NCI-H2107 (cell line): ENCODE measurements around the gene NDUFA8.

ENCODE experiments used
- DNase-seq: peaks from one replicate; lab custom pipeline; 2025; lab: John Stamatoyannopoulos, UW

The NDUFA8 gene

DNA sequence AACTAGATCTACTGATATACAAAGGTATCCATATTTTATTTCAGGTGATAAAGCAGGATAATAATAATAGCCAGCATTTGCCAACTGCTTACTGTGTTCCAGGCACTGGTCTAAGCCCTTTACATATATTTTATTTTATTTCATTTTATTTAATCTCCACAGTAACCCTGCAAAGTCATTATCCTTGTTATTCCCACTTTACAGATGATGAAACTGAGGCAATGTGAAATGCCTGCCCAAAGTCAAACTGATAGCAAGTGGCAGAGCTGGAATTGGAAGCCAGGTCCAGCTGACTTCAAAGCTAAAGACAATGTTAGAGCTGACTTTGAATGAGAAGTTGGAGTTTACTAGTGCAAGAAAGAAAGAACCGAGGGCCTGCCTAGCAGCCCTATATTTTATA is 25.0 kb upstream of the NDUFA8 start:
- DNase-seq: no peak

DNA sequence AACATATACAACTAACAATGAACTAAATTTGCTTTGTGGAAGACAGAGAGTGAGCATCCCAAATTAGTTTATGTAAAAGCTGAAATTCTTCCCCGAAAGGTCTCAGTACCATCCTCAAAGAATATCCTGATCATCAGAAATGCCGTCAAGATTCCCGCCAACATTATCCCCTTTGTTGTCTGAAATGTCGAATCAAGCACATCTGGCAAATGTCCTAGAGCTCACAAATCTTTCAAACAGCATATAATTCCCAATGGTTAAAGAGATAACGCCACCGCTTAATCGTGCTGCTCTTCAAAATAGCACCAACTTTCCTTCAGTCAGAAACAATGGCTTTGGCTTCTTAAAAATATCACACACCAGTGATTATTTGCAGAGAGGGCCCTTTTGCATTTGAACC is 23.9 kb upstream of the NDUFA8 start:
- DNase-seq: no peak

DNA sequence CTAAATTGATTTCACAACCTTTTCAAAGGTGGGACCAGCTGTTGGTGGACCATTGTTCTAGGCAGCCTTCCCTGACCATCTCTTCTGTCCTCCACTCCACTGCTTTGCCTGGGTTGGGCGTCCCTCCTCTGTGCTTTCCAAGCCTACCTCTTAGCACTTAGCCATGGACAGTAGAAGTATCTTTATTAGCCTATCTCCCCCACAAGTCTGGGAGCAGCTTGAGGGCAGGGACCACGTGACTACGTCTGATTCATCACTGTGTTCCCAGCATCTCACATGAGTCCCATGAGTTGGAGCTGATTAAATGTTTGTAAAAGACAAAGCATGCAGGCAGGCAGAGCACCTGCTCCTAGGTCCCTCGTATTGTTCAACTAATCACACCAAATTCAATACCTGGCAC is 21.1 kb upstream of the NDUFA8 start:
- DNase-seq: no peak

- no peak for DNase-seq
Measured at GRCh38 chr9:122179690-122180074, 20.1 kb upstream of the NDUFA8 start.

DNA sequence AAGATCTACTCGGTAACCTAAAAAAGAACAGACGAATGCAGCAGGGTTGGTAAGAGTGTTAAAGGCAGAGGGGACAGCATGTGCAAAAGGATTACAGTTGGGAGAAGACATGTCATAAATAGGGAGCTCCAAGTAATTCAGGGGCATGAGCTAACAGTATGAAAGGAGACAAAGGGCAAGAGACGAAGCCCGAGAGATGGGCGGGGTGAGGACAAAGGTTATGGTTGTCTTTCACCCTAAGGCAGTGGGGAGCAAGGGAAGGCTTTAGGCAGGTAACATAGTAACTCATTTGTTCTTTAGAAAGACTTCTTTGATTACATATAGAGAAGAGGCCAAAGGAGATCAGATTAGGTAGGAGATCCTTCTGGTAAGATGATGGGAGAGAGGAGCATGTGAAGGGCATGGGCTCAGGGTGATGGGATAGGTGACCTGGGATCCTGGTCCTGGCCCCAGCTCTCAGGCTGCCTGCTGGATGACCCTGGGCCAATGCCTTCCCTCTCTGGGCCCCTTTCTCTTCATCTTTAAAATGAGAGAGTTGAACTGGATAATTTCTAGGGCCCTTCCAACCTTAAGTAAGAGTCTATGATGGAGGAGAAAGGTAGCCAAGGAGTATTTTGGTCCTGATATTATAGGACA is 19.6 kb upstream of the NDUFA8 start:
- no peak for DNase-seq

DNA sequence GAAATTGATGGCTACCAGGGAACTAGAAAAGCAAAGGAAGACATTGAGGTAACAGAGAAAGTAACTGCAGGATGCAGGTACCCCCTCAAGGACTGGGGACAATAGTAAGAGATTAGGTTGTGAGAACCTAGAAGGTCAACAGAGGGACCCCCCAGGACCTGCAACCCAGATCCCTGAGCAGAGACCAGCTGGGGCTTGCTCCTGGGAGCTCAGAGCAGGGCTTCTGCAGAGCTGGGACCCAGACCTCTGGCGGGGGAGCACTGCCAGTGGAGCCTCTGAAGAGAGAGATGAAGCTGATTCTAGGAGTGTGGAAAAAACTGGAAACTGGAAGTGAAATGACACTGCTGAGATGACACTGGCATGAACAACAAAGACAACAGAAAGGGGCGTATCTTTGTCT is 17.3 kb upstream of the NDUFA8 start:
- DNase-seq: no peak

GRCh38 chr9:122173670-122174069 is 14.1 kb upstream of the NDUFA8 start:
- DNase-seq: no peak

- no peak for DNase-seq
Measured at GRCh38 chr9:122172131-122172530, 12.6 kb upstream of the NDUFA8 start.

GRCh38 chr9:122168356-122168755 is 8.8 kb upstream of the NDUFA8 start:
- DNase-seq: no peak

GRCh38 chr9:122164286-122164685 is 4.7 kb upstream of the NDUFA8 start:
- DNase-seq: no peak

DNA sequence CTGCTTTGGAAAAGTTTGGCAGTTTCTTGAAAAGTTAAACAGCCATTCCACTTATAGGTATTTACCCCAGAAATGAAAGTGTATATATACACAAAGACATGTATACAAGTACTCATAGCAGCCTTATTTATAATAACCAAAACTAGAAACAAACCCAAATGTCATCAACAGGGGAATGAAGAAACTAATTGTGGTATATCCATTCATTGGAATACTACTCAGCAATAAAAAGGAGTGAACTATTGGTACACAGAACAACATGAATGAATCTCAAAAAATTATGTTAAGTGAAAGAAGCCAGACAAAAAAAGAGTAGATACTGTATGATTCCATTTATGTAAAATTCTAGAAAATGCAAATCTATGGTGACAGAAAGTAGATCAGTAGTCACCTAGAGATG is 2.8 kb upstream of the NDUFA8 start:
- DNase-seq: no peak

- no peak for DNase-seq
Measured at GRCh38 chr9:122159925-122160246, 307 bp upstream of the NDUFA8 start.

DNA sequence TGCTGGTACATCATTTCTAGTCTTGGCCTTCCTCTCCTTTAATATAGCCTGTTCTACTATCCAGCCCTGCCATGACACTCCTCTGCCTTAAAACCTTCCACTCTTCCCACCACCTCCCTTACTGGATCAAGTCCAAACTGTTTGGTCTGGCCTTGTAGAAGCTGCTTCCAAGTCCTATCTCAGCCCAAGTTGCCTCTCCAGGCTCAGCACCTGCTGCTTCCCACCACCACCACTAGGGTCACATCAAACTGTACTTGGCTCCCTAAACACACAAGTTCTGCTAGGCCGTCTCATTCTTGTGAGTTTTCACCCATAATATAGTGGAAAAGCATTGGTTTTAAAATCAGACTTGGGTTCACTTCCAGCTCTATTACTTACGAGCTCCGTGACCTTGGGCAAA is 1.4 kb downstream of the NDUFA8 start:
- DNase-seq: no peak

GRCh38 chr9:122155796-122156195 is 3.8 kb downstream of the NDUFA8 start:
- DNase-seq: no peak

- DNase-seq: no peak
Measured at GRCh38 chr9:122151267-122151828, 8.2 kb downstream of the NDUFA8 start.

- DNase-seq: no peak
Measured at GRCh38 chr9:122145592-122145863, 14.1 kb downstream of the NDUFA8 start.

- DNase-seq: no peak
Measured at GRCh38 chr9:122144836-122145591, 14.6 kb downstream of the NDUFA8 start.

- DNase-seq: no peak
Measured at GRCh38 chr9:122143876-122144405, 15.6 kb downstream of the NDUFA8 start.

GRCh38 chr9:122143296-122143695 is 16.3 kb downstream of the NDUFA8 start:
- no peak for DNase-seq

DNA sequence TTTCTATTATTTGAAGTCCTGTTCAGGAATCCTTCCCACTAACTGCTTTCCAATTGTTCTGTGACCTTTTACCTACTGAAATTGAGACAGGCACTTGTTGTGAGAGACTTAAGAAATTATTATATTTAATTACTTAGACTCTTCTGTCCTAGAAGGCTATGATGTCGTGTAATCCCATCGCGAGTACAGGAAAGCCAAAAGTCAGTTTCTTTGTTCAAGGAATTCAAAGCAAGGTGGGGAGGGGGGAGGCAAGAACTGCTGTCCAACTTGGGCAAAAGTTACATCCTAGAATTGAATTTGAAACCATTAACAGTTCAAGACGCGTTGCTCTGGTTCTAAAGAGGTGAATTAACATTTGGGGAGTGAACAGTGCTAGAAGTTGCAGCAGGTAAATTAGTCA is 17.9 kb downstream of the NDUFA8 start:
- no peak for DNase-seq

DNA sequence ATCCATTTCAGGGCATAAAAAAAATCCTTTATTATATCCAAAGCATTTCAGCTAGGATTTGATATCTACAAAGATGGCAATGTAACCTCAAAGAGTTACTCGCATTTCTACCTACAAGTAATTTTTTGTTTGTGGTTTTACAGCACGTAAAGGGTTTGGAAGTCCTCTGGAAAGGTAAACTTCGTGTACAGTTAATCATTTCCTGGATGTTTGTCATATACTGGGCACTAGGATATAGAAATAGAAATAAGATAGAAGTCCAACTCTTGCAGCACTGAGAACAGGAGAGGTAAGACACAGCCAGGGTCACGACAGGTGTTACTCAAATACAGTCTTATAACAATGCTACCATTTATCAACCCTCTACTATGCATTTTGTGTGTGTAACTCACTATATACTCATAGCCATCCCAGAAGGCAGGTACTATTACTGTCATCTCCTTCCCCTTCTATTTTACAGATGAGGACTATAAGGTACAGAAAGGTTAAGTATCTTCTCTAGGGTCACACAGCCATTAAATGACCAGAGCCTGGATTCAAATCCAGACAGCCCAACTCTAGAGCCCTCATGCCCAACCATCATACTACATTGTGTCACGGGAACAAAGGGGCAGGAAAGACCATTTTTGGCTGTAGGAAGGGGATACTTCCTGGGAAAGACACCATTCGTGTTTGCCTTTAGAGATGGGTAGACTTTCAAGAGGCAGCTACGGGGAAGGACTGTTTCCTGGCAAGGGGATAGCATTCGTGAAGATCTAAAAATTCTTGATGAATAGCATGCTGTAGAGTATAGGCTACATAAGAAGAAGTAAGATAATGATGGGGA is 19.0 kb downstream of the NDUFA8 start:
- DNase-seq: no peak

DNA sequence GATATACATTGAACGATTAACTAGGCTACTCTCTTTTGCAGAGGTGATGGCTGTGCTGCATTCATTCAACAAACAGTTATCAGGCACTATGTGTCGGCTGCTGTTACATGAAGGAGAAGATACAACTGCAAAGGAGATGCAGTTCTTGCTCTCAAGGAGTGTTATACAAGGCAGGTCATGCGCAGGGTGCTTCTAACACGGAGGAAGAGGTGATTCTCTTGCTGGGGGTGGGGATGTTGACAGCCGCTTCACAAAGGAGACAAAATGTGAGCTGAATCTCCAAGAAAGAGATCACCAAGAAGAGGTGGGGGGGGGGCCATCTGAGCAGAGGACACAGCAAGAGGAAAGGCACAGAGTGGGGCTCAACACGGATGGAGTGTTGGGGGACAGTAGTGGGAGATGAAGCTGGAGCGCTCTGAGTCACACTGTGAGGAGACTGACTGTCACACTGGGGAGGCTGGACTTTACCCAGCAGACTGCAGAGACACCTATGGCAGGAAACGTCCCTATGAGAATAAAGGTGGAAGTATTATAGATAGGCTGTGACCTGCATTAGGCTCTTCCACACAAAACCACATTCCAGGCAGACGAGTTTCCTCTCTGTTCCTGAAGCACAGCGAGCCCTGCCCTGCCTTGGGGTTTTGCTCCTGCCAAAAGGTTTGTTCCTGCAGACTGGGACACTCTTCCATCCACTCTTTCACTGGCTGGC is 20.9 kb downstream of the NDUFA8 start:
- no peak for DNase-seq
